Medulla oblongata (tissue), 1 donor: ENCODE data around the gene SEC14L5.
"Not testable (repeated sequence)": the region's sequence is repeated elsewhere in the genome, so short reads cannot be mapped to it uniquely, and the experiment has no call there.

Source experiments
- DNase-seq: peaks from one replicate; pipeline ENCODE4 v3.0.0-alpha.2; 2015; ENCODE audit errors: extremely low spot score

SEC14L5 gene

DNA sequence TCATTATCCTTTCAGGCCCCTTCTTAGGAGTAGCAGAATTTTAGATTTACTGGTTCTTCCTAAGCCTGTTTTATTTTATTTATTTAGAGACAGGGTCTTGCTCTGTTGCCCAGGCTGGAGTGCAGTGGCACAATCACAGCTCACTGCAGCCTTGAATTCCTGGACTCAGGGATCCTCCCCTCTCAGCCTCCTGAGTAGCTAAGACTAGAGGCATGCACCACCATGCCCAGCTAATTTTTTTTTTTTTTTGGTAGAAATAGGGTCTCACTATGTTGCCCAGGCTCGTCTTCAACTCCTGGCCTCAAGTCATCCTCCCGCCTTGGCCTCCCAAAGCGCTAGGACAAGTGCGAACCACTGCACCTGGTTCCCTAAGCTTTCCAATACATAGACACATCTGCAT, 28.5 kb upstream of the SEC14L5 start:
- DNase-seq = not testable (repeated sequence)

DNA sequence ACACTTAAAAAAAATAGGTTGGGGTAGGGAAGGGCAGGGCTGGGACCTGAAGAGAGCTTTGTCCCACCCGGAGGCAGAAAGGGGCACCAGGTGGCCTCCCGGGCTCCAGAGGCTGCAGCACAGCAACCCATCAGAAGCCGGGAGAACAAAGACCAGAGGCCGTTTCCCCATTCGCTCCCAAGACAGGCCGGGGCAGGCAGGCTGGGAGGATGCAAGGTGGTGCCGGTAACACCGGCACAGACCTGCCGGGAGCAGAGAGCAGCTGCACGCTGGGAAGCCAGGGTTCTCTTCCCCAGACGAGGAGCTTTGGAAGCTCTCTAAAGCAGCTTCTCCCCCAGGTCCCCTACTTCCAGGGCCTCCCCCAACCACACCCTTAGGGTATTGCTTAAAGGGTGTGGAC, 26.7 kb upstream of the SEC14L5 start:
- DNase-seq = no peak

- no peak for DNase-seq
These were observed 24.7 kb upstream of the SEC14L5 start for GRCh38 chr16:4933433-4933832.

DNA sequence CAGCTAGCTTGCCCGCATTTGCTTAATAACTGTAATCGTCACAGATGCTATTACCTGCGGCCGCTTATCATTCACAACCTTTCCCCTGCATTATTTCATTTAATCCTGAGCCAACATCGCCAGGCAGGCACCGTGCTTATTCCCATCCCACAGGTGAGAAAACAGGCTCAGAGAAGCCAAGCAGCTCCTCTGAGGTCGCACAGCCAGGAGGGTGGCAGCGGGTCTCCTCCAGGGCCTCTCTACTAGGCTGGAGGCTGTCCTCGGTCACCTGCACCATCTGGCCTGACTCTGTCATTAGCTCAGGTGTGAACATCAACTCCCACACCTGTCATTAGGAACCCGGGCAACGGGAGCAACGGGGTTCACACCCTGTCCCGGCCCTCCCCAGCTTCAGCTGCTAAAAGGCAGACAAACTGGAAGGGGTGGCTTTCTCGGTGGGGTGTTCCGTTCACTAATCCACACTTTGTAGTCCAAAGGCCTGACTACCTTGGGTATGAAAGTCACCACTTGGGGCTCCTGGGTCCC, 24.2 kb upstream of the SEC14L5 start:
- no peak for DNase-seq

- no peak for DNase-seq
These were observed 23.5 kb upstream of the SEC14L5 start for GRCh38 chr16:4934591-4934990.

GRCh38 chr16:4935241-4935855, 22.8 kb upstream of the SEC14L5 start:
- no peak for DNase-seq

DNA sequence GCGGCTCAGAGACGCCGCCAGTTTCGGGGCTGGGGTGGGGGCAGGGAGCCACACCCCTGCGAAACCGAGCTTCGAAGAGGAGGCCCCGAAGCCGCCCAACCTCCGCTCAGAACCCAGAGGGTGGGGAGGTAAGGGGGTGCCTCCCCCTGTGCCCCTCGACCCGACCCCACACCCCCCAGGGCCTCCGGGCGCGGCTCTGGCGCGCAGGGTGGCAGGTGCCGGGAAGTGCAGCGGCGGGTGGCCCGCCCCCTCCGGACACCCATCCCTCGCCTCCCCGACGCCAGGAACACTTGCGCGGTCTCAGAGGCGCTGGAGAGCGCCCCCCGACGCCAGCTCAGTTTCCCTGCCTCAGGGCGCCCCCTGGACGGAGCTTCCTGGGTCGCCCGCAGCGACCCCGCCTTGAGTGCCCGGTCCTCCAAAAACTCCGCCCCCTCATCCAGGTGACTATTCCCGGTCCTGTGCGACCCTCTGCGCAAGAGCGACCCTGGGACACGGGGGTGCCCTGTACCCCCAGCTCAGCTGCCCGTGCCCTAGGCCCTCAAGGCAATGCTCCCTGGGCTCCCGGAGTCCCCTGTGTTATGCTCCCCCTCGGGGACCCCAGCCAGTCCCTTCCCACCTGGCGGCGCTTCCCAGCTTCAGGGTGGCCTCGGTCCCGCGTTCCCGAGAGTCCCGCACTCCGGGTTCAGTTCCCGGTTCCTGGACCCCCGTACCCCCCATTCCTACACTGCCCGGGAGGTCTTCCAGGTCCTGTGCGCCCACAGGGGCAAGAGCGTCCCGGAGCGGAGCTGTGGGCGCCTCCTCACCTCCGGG, 21.7 kb upstream of the SEC14L5 start:
- DNase-seq = no peak

GRCh38 chr16:4936991-4937781, 20.9 kb upstream of the SEC14L5 start, which contains the start of gene PPL:
Gene PPL, minus strand, starts transcription at chr16:4937148. Its CDS starts 103 bp downstream, at chr16:4937045.
- no peak for DNase-seq

GRCh38 chr16:4937782-4938682, 20.1 kb upstream of the SEC14L5 start:
- no peak for DNase-seq

- no peak for DNase-seq
These were observed 19.5 kb upstream of the SEC14L5 start for GRCh38 chr16:4938683-4939030.

DNA sequence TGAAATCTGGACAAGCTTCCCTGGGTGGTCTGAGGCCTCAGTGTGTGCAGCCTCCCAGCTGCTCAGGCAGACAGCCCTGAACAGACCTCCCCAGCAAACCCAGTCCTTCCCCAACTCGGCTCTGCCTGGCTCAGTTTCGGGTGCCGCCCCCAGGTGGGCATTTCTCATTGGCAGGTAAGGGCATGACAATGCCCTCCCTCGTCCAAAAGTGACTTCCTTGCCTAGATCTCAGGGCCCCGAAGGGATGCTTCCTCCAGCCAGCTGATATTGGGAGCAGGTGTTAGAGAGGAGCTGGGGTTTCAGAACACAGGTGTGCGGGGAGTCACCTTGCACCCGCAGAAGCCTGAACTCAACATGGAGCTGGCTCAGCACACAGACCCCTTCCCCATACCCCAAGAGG, 17.4 kb upstream of the SEC14L5 start:
- DNase-seq = no peak

GRCh38 chr16:4942481-4942880, 15.6 kb upstream of the SEC14L5 start:
- no peak for DNase-seq

GRCh38 chr16:4944333-4945281, 13.5 kb upstream of the SEC14L5 start:
- DNase-seq = peak; percentile 20

DNA sequence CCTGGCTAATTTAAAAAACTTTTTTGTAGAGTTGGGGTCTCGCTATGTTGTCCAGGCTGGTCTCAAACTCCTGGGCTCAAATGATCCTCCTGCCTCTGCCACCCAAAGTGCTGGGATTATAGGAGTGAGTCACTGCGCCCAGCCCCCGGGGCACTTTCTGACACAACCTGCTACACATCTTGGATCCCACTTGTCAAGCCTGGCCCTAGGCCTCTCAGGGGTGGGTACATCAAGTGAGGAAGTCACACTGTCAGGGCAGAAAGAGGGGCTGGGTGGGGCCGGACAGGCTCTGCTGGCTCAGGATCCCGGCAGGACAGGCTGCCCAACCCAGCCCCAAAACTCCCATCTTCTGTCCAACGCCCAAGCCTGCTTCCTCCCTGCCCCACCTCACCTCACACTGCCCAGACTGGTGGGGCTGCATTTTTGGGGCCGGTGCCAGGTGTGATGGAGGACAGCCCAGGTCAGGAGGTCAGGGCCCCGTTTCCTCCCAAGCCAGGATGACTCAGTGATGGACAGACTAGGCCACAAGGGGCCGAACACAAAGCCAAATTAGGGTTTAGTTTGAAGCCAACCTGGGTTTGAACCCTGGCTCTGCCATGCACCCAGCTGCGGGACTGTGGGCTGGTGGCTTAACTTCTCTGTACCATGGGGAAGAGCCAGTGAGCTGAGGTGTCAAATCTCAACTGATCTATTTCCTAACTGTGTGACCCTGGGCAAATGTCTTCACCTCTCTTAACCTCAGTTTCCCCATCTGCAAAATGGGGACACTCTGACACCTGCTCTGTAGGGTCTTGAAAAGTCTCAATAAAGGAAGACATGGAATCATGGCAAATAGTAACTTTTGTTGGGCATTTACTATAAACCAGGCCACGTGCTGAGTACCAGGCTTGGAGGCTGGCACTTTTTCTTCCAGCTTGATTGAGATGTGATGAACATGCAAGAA, 12.3 kb upstream of the SEC14L5 start:
- no peak for DNase-seq

DNA sequence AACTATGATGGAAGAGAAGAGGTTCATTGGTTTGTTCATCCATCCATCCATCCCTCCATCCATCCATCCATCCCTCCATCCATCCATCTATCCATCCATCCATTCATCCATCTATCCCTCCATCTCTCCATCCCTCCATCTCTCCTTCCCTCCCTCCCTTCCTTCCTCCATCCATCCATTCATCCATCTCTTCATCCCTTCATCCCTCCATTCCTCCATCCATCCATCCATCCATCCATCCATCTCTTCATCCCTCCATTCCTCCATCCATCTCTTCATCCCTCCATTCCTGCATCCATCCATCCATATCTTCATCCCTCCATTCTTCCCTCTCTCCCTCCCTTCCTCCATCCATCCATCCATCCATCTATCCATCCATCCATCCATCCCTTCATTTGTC, 11.2 kb upstream of the SEC14L5 start:
- DNase-seq = no peak

GRCh38 chr16:4947722-4948503, 10.2 kb upstream of the SEC14L5 start:
- DNase-seq = no peak

GRCh38 chr16:4948903-4949766, 9.0 kb upstream of the SEC14L5 start:
- no peak for DNase-seq
